Endothelial cell (in vitro differentiated cells): ENCODE data around the gene RPS6KB2. TPM values are rescaled to one million over a fixed set of nuclear protein-coding genes. Genes with fewer than 3 reads are reported as not detected.

ENCODE experiments used
- DNase-seq: peaks from one replicate; pipeline ENCODE4 v3.0.0; 2021; ENCODE audit warnings: low spot score
- H3K27ac Mint-ChIP-seq: one replicate; pipeline ENCODE4 v1.8.0; 2021; ENCODE audit warnings: mixed read lengths, inconsistent platforms; ENCODE audit not compliant: unreplicated experiment
- H3K27me3 Mint-ChIP-seq: one replicate; pipeline ENCODE4 v1.8.0; 2021; ENCODE audit warnings: mild to moderate bottlenecking, moderate library complexity, mixed read lengths, inconsistent platforms; ENCODE audit not compliant: unreplicated experiment
- H3K36me3 Mint-ChIP-seq: one replicate; pipeline ENCODE4 v1.8.0; 2021; ENCODE audit warnings: mild to moderate bottlenecking, low read depth, mixed read lengths, inconsistent platforms; ENCODE audit not compliant: unreplicated experiment
- H3K4me1 Mint-ChIP-seq: one replicate; pipeline ENCODE4 v1.8.0; 2021; ENCODE audit warnings: mild to moderate bottlenecking, mixed read lengths, inconsistent platforms; ENCODE audit not compliant: unreplicated experiment
- H3K4me3 Mint-ChIP-seq: one replicate; pipeline ENCODE4 v1.8.0; 2021; ENCODE audit warnings: mild to moderate bottlenecking, mixed read lengths, inconsistent platforms; ENCODE audit not compliant: unreplicated experiment
- H3K9me3 Mint-ChIP-seq: one replicate; pipeline ENCODE4 v1.8.0; 2021; ENCODE audit warnings: mixed read lengths, inconsistent platforms; ENCODE audit not compliant: unreplicated experiment
- total RNA-seq: library from RNA; stranded (reverse); fragmentation: NEBNext Ultra II Directional; extraction: Animal tissue kit (Norgen Biotek cat#: 25700); gene quantifications from one replicate; pipeline ENCODE4 v1.2.1, GENCODE V29; 2021; ENCODE audit not compliant: unreplicated experiment
- TF ChIP-seq, protein P1 (sequence below): fragments of 200-600 bp; sonication (generic); IDR thresholded peaks from one replicate; pipeline ENCODE4 v1.5.0; 2021; ENCODE audit warnings: antibody characterized with exemption; ENCODE audit not compliant: unreplicated experiment

The RPS6KB2 gene
- total RNA-seq, 1 donor from 2014 or later = 44.2 TPM

DNA sequence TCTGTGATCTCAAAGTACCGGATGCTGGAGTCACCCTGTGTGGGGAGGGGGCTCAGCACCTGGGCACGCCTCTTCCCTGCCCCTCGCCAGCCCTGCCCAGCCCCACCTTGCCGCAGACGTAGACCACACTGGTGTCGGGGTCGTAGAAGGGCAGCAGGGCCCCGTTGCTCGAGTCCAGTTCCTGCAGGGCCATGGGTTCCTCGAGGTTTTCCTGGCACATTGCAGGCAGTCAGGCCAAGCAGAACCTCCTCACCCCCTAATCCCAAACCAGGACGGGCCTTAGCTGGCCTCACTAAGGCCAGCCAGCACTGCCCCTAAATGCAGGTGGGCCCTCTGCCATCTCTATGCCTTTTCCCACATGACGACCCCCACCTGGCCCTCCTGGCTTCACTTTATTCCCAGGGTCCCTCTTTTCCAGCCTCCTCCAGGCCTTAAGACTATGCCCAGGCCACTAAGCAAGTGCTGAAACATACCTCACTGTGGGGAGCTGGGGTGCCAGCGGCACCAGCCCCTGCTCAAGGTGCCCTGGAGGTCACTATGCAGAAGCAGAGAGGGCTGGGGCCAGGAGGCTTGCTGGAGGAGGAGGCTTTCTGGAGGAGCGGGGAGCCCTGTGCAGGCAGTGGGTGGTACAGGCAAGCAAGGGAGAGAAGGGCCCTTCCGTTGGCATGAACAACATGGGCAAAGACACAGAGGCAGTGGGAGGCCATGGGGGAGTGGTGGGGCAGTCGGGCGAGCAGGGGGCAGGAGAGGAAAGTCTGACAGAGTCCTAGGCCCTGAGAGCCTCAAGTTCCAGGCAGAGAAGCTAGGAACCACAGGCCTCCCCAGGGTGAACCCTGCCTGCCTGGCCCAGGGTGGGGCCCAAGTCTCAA is 12.2 kb downstream of the RPS6KB2 start:
- peak overlapping the region; percentile 10 for H3K4me3 Mint-ChIP-seq
- H3K36me3 Mint-ChIP-seq = peaks cover 15% of the 10 kb centered on the region
- TF ChIP-seq, protein P1, sequence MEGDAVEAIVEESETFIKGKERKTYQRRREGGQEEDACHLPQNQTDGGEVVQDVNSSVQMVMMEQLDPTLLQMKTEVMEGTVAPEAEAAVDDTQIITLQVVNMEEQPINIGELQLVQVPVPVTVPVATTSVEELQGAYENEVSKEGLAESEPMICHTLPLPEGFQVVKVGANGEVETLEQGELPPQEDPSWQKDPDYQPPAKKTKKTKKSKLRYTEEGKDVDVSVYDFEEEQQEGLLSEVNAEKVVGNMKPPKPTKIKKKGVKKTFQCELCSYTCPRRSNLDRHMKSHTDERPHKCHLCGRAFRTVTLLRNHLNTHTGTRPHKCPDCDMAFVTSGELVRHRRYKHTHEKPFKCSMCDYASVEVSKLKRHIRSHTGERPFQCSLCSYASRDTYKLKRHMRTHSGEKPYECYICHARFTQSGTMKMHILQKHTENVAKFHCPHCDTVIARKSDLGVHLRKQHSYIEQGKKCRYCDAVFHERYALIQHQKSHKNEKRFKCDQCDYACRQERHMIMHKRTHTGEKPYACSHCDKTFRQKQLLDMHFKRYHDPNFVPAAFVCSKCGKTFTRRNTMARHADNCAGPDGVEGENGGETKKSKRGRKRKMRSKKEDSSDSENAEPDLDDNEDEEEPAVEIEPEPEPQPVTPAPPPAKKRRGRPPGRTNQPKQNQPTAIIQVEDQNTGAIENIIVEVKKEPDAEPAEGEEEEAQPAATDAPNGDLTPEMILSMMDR = no peak
- H3K27me3 Mint-ChIP-seq = peaks cover 29% of the 10 kb centered on the region
- no peaks in the 10 kb centered on the region for H3K9me3 Mint-ChIP-seq
- peaks cover 23% of the 10 kb centered on the region for H3K4me1 Mint-ChIP-seq
- H3K27ac Mint-ChIP-seq = no peak overlapping the region
- DNase-seq = no peak

DNA sequence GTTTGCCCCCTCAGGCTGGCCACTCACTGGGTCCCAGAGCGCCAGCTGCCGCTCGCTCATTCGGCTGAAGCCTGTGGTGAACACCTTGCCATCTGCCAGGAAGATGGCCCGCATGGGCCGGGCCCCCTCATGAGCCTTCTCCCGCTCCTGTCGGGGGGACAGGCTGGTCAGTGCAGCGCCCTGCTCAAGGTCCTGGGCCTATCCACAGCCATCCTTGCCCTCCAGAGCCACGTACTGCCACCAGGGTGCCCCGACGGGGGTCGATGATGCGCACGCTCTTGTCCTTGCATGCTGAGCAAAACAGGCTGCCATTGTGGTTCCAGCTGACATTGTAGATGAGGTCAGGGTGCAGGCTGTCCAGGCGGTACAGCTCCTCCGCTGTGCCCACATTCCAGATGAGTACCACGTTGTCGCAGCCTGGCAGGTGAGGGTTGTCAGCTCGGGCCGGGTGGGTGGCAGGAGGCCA is 12.8 kb downstream of the RPS6KB2 start:
- Mint-ChIP-seq H3K4me1 (peaks cover 24% of the 10 kb centered on the region), H3K27me3 (peaks cover 29% of the 10 kb centered on the region), H3K9me3 (no peaks in the 10 kb centered on the region), H3K36me3 (peaks cover 15% of the 10 kb centered on the region), H3K27ac (peak overlapping the region; percentile 42), H3K4me3 (no peak overlapping the region)
- TF ChIP-seq, protein P1 = no peak
- DNase-seq = no peak

DNA sequence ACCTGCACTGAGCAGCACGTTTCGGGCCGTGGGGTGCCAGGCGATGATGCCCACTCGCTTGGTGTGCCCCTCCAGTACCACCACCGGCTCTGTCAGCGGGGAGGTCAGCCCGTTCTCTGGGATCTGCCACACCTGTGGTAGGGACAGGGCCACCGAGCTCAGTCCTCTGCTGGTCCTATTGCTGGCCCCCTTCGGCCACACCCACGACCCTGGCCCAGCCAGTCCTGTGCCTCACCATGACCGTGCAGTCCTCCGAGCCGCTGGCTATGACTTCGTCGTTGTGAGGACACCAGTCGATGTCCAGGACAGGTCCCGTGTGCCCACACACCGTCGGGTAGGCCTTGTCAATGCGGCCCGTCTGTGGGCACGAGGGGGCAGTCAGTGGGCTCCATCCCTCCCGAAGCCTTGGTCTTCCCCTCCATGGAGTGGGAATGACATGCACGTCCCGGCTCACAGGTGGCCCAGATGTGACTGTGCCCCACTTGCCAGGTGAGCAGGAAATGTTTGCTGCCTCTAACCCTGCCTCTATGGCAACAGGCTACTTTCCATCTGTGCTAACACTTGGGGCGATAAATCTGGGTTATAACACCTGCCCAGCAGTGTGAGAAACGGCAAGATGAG is 13.5 kb downstream of the RPS6KB2 start:
- H3K27me3 Mint-ChIP-seq = peaks cover 29% of the 10 kb centered on the region
- no peaks in the 10 kb centered on the region for H3K9me3 Mint-ChIP-seq

DNA sequence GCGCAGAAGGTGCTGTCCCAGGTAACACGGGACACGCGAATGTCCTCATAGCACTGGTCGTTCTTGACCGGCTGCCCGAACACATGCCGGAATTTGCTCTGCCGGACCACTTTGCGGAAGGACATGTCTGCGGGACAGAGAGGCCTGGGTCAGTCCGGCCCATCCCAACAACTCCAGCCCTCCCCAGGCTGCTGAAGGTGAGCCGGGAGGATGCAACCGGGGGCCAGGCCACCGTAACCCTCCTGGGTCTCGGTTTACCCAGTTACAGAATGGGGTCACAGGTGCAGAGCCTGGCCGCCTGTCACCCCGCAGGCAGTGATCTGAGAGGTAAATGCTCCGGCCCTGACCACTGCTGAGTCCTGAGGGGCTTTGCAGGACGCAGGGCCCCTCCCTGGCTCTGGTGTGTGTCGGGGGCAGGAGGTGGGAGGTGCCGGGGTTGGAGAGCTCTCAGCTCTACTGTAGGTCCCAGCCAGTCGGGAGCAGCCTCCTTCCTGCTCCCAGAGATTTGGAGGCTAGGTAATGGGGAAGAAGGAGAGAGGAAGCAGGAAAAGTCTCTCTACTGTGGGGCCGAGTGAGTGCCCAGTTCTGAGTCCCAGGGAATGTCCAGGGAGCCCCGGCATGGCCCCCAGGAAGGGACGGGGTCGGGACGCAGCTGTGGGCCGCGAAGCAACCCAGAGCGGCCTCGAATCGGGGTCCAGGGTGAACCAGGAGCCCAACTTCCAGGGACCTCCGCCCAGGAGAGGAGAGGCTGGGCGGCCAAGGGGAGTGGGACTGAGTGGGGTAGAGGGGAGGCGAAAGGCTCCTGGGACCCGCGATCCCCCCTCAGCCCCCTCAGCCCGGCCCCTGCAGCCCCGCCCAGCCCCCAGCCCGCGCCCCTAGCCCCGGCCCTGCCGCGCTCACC is 14.5 kb downstream of the RPS6KB2 start:
- H3K4me3 Mint-ChIP-seq = peak overlapping the region; percentile 95
- H3K9me3 Mint-ChIP-seq = no peaks in the 10 kb centered on the region
- TF ChIP-seq, protein P1 = no peak
- H3K4me1 Mint-ChIP-seq = peaks cover 21% of the 10 kb centered on the region
- DNase-seq = no peak
- H3K36me3 Mint-ChIP-seq = peaks cover 10% of the 10 kb centered on the region
- peak overlapping the region; percentile 95 for H3K27ac Mint-ChIP-seq
- H3K27me3 Mint-ChIP-seq = peaks cover 28% of the 10 kb centered on the region

More for the DNA sequence above, 13.5 kb downstream of the RPS6KB2 start:
- H3K36me3 Mint-ChIP-seq = peaks cover 11% of the 10 kb centered on the region
- peak overlapping the region; percentile 80 for H3K27ac Mint-ChIP-seq
- peak overlapping the region; percentile 95 for H3K4me3 Mint-ChIP-seq
- no peak for DNase-seq
- TF ChIP-seq, protein P1 = no peak
- peaks cover 21% of the 10 kb centered on the region for H3K4me1 Mint-ChIP-seq
